Trophoblast cell (in vitro differentiated cells and primary cell): Measurements from ENCODE around the gene VPS11.

ENCODE experiments used
- DNase-seq, 2 donors: peaks; one replicate each; pipeline ENCODE4 v3.0.0-alpha.2; 2016
- H2AFZ ChIP-seq: 2 replicates; pipeline ENCODE4 v1.6.1; 2013; ENCODE audit warnings: low read length, moderate library complexity, mild to moderate bottlenecking; ENCODE audit not compliant: insufficient read depth, poor library complexity
- H2AK5ac ChIP-seq: 2 replicates; pipeline ENCODE4 v1.6.1; 2013; ENCODE audit warnings: mild to moderate bottlenecking, low read length
- H2BK120ac ChIP-seq: 2 replicates; pipeline ENCODE4 v1.6.1; 2013; ENCODE audit warnings: low read length, mild to moderate bottlenecking, moderate library complexity; ENCODE audit not compliant: insufficient read depth, poor library complexity
- H2BK12ac ChIP-seq: 2 replicates; pipeline ENCODE4 v1.6.1; 2013; ENCODE audit warnings: mild to moderate bottlenecking, low read length, moderate library complexity
- H2BK5ac ChIP-seq: 2 replicates; pipeline ENCODE4 v1.6.1; 2013; ENCODE audit warnings: low read length, low read depth, moderate library complexity, mild to moderate bottlenecking; ENCODE audit not compliant: poor library complexity
- H3K14ac ChIP-seq: 2 replicates; pipeline ENCODE4 v1.6.1; 2013; ENCODE audit warnings: mild to moderate bottlenecking, low read length
- H3K18ac ChIP-seq: 2 replicates; pipeline ENCODE4 v1.6.1; 2013; ENCODE audit warnings: mild to moderate bottlenecking, low read length
- H3K23ac ChIP-seq: 2 replicates; pipeline ENCODE4 v1.6.1; 2013; ENCODE audit warnings: low read length
- H3K27ac ChIP-seq: 2 replicates; pipeline ENCODE4 v1.5.1; 2013; ENCODE audit warnings: low read depth, mild to moderate bottlenecking, inconsistent platforms, low read length, moderate library complexity
- H3K27me3 ChIP-seq: 2 replicates; pipeline ENCODE4 v1.6.1; 2013; ENCODE audit warnings: inconsistent platforms, mild to moderate bottlenecking, low read length, moderate library complexity; ENCODE audit not compliant: insufficient read depth
- H3K36me3 ChIP-seq, 2 experiments: 1 replicate in 1 of 2; 2 replicates in 1 of 2; pipeline ENCODE4 v1.6.1; 2013; ENCODE audit warnings: low read length in 2 of 2, mild to moderate bottlenecking in 2 of 2, moderate library complexity in 1 of 2; ENCODE audit not compliant: insufficient read depth in 2 of 2, control insufficient read depth in 1 of 2
- H3K4ac ChIP-seq: 2 replicates; pipeline ENCODE4 v1.6.1; 2013; ENCODE audit warnings: low read depth, mild to moderate bottlenecking, low read length, moderate library complexity
- H3K4me1 ChIP-seq, 2 experiments: 1 replicate in 1 of 2; 2 replicates in 1 of 2; pipeline ENCODE4 v1.6.1; 2013; ENCODE audit warnings: low read length in 2 of 2, mild to moderate bottlenecking in 2 of 2, moderate library complexity in 1 of 2; ENCODE audit not compliant: insufficient read depth in 2 of 2, control insufficient read depth in 1 of 2
- H3K4me2 ChIP-seq: 2 replicates; pipeline ENCODE4 v1.6.1; 2013; ENCODE audit warnings: inconsistent platforms, mild to moderate bottlenecking, low read length, moderate library complexity
- H3K4me3 ChIP-seq: 2 replicates; pipeline ENCODE4 v1.5.1; 2013; ENCODE audit warnings: mild to moderate bottlenecking, low read depth, low read length, inconsistent platforms
- H3K79me1 ChIP-seq: one replicate; pipeline ENCODE4 v1.6.1; 2013; ENCODE audit warnings: low read length
- H3K79me2 ChIP-seq: 2 replicates; pipeline ENCODE4 v1.6.1; 2013; ENCODE audit warnings: low read length, mild to moderate bottlenecking; ENCODE audit not compliant: control insufficient read depth, insufficient read depth, poor library complexity
- H3K9ac ChIP-seq: 2 replicates; pipeline ENCODE4 v1.6.1; 2013; ENCODE audit warnings: mild to moderate bottlenecking, low read length
- H3K9me3 ChIP-seq: 2 replicates; pipeline ENCODE4 v1.6.1; 2013; ENCODE audit warnings: low read depth, mild to moderate bottlenecking, control low read depth, inconsistent platforms, low read length; ENCODE audit not compliant: insufficient read depth
- H4K12ac ChIP-seq: 2 replicates; pipeline ENCODE4 v1.6.1; 2013; ENCODE audit warnings: low read depth, mild to moderate bottlenecking, low read length, moderate library complexity
- H4K8ac ChIP-seq: 2 replicates; pipeline ENCODE4 v1.6.1; 2013; ENCODE audit warnings: low read depth, mild to moderate bottlenecking, low read length, moderate library complexity
- H4K91ac ChIP-seq: one replicate; pipeline ENCODE4 v1.6.1; 2013; ENCODE audit warnings: low read depth, mild to moderate bottlenecking, low read length, moderate library complexity
- WGBS: extraction: QIAGEN DNeasy Blood & Tissue Kit; methylation state at CpG from one replicate; pipeline ENCODE4 v1.1.7; 2013; ENCODE audit warnings: missing lambda C conversion rate; ENCODE audit not compliant: insufficient read length, insufficient coverage; ENCODE audit errors: extremely low coverage; 5-methylcytosine and 5-hydroxymethylcytosine counted together

The VPS11 gene

GRCh38 chr11:119106564-119107537 is 39.2 kb downstream of the VPS11 start, which contains the start of gene C2CD2L:
Gene C2CD2L (plus strand): TSS chr11:119107344. CDS start chr11:119107742, 398 bp downstream.
- H2BK120ac ChIP-seq = no peak within 1 kb of the TSS
- H4K12ac ChIP-seq = peak within 1 kb of the TSS; percentile 49
- H2BK5ac ChIP-seq = no peak within 1 kb of the TSS
- peak within 1 kb of the TSS; percentile 54 for H3K14ac ChIP-seq
- H3K4me1 ChIP-seq = peaks cover 17 to 18% of the 10 kb centered on the region in 2 experiments
- H3K9ac ChIP-seq = peak within 1 kb of the TSS; percentile 68
- peaks cover 1% of the 10 kb centered on the region for H3K9me3 ChIP-seq
- peak within 1 kb of the TSS; percentile 81 for H2AFZ ChIP-seq
- H3K23ac ChIP-seq = no peak within 1 kb of the TSS
- peaks cover 5% of the 10 kb centered on the region for H3K79me2 ChIP-seq
- WGBS = no CpG with 5 or more reads among the region's 49 CpGs
- H4K91ac ChIP-seq = peak within 1 kb of the TSS; percentile 80
- H3K27me3 ChIP-seq = no peaks in the 10 kb centered on the region
- peaks cover 1 to 6% of the 10 kb centered on the region in 2 experiments for H3K36me3 ChIP-seq
- H2BK12ac ChIP-seq = no peak within 1 kb of the TSS
- H3K27ac ChIP-seq = no peak within 1 kb of the TSS
- DNase-seq = peak; percentile 81 to 83
- peak within 1 kb of the TSS; percentile 13 for H3K4ac ChIP-seq
- peak within 1 kb of the TSS; percentile 97 for H3K4me2 ChIP-seq
- peaks cover 10% of the 10 kb centered on the region for H3K79me1 ChIP-seq
- H2AK5ac ChIP-seq = no peak within 1 kb of the TSS
- H3K18ac ChIP-seq = peak within 1 kb of the TSS; percentile 52
- H3K4me3 ChIP-seq = peak within 1 kb of the TSS; percentile 81
- peak within 1 kb of the TSS; percentile 88 for H4K8ac ChIP-seq

GRCh38 chr11:119107538-119108145 is 40.0 kb downstream of the VPS11 start:
- H3K23ac ChIP-seq = no peak overlapping the region
- peak overlapping the region; percentile 97 for H3K4me2 ChIP-seq
- H2AFZ ChIP-seq = peak overlapping the region; percentile 81
- no peak overlapping the region for H4K91ac ChIP-seq
- H4K12ac ChIP-seq = peak overlapping the region; percentile 49
- H3K27ac ChIP-seq = no peak overlapping the region
- peak overlapping the region; percentile 52 for H3K18ac ChIP-seq
- peak overlapping the region; percentile 81 for H3K4me3 ChIP-seq
- peak overlapping the region; percentile 68 for H3K9ac ChIP-seq
- H4K8ac ChIP-seq = peak overlapping the region; percentile 58
- no peak overlapping the region for H2BK12ac ChIP-seq
- H3K79me2 ChIP-seq = peaks cover 2% of the 10 kb centered on the region
- no peak overlapping the region for H2AK5ac ChIP-seq
- H3K79me1 ChIP-seq = peaks cover 4% of the 10 kb centered on the region
- H3K4me1 ChIP-seq = peaks cover 17 to 18% of the 10 kb centered on the region in 2 experiments
- DNase-seq = peak in 1 of 2 donors; percentile 41
- peaks cover 1% of the 10 kb centered on the region for H3K9me3 ChIP-seq
- peaks cover 1 to 11% of the 10 kb centered on the region in 2 experiments for H3K36me3 ChIP-seq
- no peaks in the 10 kb centered on the region for H3K27me3 ChIP-seq
- H2BK120ac ChIP-seq = no peak overlapping the region
- H3K4ac ChIP-seq = peak overlapping the region; percentile 8
- peak overlapping the region; percentile 54 for H3K14ac ChIP-seq
- H2BK5ac ChIP-seq = no peak overlapping the region
- WGBS = no CpG with 5 or more reads among the region's 65 CpGs

GRCh38 chr11:119108146-119108856 is 40.7 kb downstream of the VPS11 start:
- Histone ChIP-seq H3K4me3 (peak overlapping the region; percentile 81), H3K79me2 (peaks cover 2% of the 10 kb centered on the region), H3K23ac (no peak overlapping the region), H2AFZ (no peak overlapping the region), H4K8ac (no peak overlapping the region), H3K4ac (no peak overlapping the region), H3K36me3 (peaks cover 1 to 12% of the 10 kb centered on the region in 2 experiments), H3K9ac (no peak overlapping the region), H3K18ac (no peak overlapping the region), H3K27ac (no peak overlapping the region), H3K4me2 (peak overlapping the region; percentile 97), H2AK5ac (no peak overlapping the region), H3K79me1 (peaks cover 4% of the 10 kb centered on the region), H3K4me1 (peaks cover 14 to 16% of the 10 kb centered on the region in 2 experiments), H3K14ac (no peak overlapping the region), H4K91ac (no peak overlapping the region), H2BK12ac (no peak overlapping the region), H2BK120ac (no peak overlapping the region), H2BK5ac (no peak overlapping the region), H3K9me3 (peaks cover 1% of the 10 kb centered on the region), H4K12ac (no peak overlapping the region), H3K27me3 (no peaks in the 10 kb centered on the region)
- no CpG with 5 or more reads among the region's 8 CpGs for WGBS
- DNase-seq = peak; percentile 53 to 80

- Histone ChIP-seq H4K8ac (no peak overlapping the region), H3K79me2 (peaks cover 2% of the 10 kb centered on the region), H3K4me3 (no peak overlapping the region), H2BK12ac (no peak overlapping the region), H2BK5ac (no peak overlapping the region), H3K27me3 (no peaks in the 10 kb centered on the region), H3K14ac (no peak overlapping the region), H2AFZ (no peak overlapping the region), H3K4me1 (peaks cover 14 to 16% of the 10 kb centered on the region in 2 experiments), H3K27ac (no peak overlapping the region), H3K18ac (no peak overlapping the region), H3K4ac (no peak overlapping the region), H3K36me3 (peaks cover 5 to 15% of the 10 kb centered on the region in 2 experiments), H4K12ac (no peak overlapping the region), H2BK120ac (no peak overlapping the region), H4K91ac (no peak overlapping the region), H3K9ac (no peak overlapping the region), H2AK5ac (no peak overlapping the region), H3K79me1 (peaks cover 4% of the 10 kb centered on the region), H3K4me2 (no peak overlapping the region), H3K9me3 (peaks cover 1% of the 10 kb centered on the region), H3K23ac (no peak overlapping the region)
- no CpG with 5 or more reads among the region's 2 CpGs for WGBS
- no peak for DNase-seq
Observed at GRCh38 chr11:119108857-119109221, 41.2 kb downstream of the VPS11 start.
